Stomach (tissue), 9 donors: ENCODE results near the gene DHRS1. TPM values are rescaled to one million over a fixed set of nuclear protein-coding genes. Genes with fewer than 3 reads are reported as not detected.

ENCODE experiments used
- DNase-seq, 2 donors: peaks; one replicate each; pipeline versions ENCODE4 v3.0.0 to v3.0.0-alpha.2; 2013 to 2019
- H3K27ac ChIP-seq, 5 donors: fragments of 200-600 bp in 4 of 5; sonication (generic) in 4 of 5; one replicate each; pipeline ENCODE4 v1.5.1; 2013 to 2019; ENCODE audit warnings: mild to moderate bottlenecking in 1 of 5, moderate library complexity in 1 of 5
- H3K27me3 ChIP-seq, 3 donors: fragments of 200-600 bp; sonication (generic); one replicate each; pipeline ENCODE4 v1.5.1; 2017 to 2019; ENCODE audit warnings: mixed run types in 1 of 3
- H3K36me3 ChIP-seq, 4 donors: fragments of 200-600 bp; sonication (generic); 1 replicate in 3 of 4; 2 replicates in 1 of 4; pipeline ENCODE4 v1.5.1; 2016 to 2019
- H3K4me1 ChIP-seq, 4 donors: fragments of 200-600 bp; sonication (generic); one replicate each; pipeline ENCODE4 v1.5.1; 2016 to 2019
- H3K4me3 ChIP-seq, 4 donors: fragments of 200-600 bp; sonication (generic) in 3 of 4; one replicate each; pipeline ENCODE4 v1.5.1; 2016 to 2019; ENCODE audit warnings: mild to moderate bottlenecking in 1 of 4
- H3K9me3 ChIP-seq, 4 donors: fragments of 200-600 bp; sonication (generic); one replicate each; pipeline ENCODE4 v1.5.1; 2016 to 2019
- EP300 ChIP-seq: sonication (generic); formaldehyde crosslinking; IDR thresholded peaks from one replicate; pipeline ENCODE4 v1.6.1; 2017; ENCODE audit warnings: antibody characterized with exemption
- POLR2A ChIP-seq, 4 donors: fragments of 450-650 bp; IDR thresholded peaks; one replicate each; pipeline ENCODE4 v1.6.1; 2016; ENCODE audit warnings: antibody characterized with exemption in 4 of 4, control low read depth in 2 of 4, mild to moderate bottlenecking in 1 of 4, moderate library complexity in 1 of 4
- POLR2AphosphoS5 ChIP-seq, 3 donors: sonication (generic); formaldehyde crosslinking; IDR thresholded peaks; one replicate each; pipeline ENCODE4 v1.6.1; 2016; ENCODE audit warnings: antibody characterized with exemption in 3 of 3
- WGBS, 5 donors: extraction: QIAGEN DNeasy Blood & Tissue Kit in 3 of 5; methylation state at CpG; one replicate each; pipeline versions ENCODE4 v1.1.5 to v1.1.7; 2013 to 2018; 5-methylcytosine and 5-hydroxymethylcytosine counted together
- intact Hi-C: fragments of 100-400 bp; cut with DNase I; formaldehyde crosslinking; loops from one replicate; pipeline ENCODE4 v1.15.1; 2023; ENCODE audit warnings: low total_unique reads
- polyA plus RNA-seq, 3 donors: library from polyadenylated mRNA; stranded (reverse); fragments of 200-250 nt; gene quantifications; one replicate each; pipeline ENCODE4 v1.2.3, GENCODE V29; 2013
- total RNA-seq, 5 donors: library from RNA; depleted of rRNA; stranded (reverse); fragments of >200 nt; gene quantifications; one replicate each; pipeline versions ENCODE4 v1.1.0 to v1.2.3, GENCODE V29; 2014 to 2016
- TF ChIP-seq, protein P1 (sequence below), 7 experiments: fragments of 450-650 bp in 4 of 7; fragments of 200-600 bp in 3 of 7; sonication (generic) in 3 of 7; IDR thresholded peaks; one replicate each; pipeline ENCODE4 v1.5.1; 2016 to 2019; ENCODE audit warnings: antibody characterized with exemption in 7 of 7, control low read depth in 2 of 7, mild to moderate bottlenecking in 1 of 7
- donor health status: healthy with polysubstance abuse.
- donor health status: Bipolar disorder and iron deficiency.
- donor health status: healthy.

DHRS1 gene
- total and polyA plus RNA-seq, 8 donors: 5.3 to 71.9 (median 25.1) TPM

DNA sequence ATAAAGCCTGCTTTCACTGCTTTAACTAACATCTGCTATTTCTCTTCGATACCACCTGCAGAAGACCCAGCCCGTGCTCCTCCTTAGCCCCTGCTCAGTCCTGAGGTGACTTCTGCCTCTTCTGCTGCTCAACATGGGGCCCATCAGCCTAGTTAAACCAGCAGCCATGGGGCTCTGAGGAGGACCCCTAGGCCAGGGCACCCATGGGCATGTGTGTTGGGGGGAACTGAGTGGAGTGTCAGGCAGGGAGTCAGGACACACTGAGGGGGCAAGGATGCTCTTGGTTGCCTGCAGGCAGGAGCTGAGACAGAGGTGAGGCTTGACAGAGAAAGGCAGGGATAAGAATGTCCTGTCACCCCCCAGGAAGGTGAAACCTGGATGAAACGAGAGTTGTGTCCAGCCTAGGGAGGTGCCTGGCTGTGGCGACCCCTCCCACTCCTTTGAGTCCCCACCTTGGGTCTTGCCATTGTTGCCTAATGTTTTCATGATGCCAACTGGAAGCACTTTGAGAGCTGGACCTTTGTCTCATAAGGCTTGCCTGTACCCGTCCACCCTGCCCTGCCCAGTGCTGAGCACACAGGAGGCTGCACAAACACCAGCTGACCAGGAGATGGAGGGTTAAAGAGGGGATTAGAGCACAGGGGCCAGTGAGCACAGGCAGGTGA, 15.7 kb downstream of the DHRS1 start:
- no peak overlapping the region for H3K4me3 ChIP-seq
- intact Hi-C loops: no loop called here
- H3K9me3 ChIP-seq: no peaks in the 10 kb centered on the region
- H3K27me3 ChIP-seq: no peaks in the 10 kb centered on the region
- H3K36me3 ChIP-seq: peaks cover 0 to 4% (median 0%) of the 10 kb centered on the region in 4 donors
- DNase-seq: no peak
- 88 to 95% (median 90%) methylated on average over 5 of the region's 5 CpGs for WGBS, 5 donors
- TF ChIP-seq POLR2AphosphoS5 (IDR thresholded peaks at IDR 0.05) (no peak), POLR2A (IDR thresholded peaks at IDR 0.05) (no peak), EP300 (no peak)
- TF ChIP-seq, protein P1, sequence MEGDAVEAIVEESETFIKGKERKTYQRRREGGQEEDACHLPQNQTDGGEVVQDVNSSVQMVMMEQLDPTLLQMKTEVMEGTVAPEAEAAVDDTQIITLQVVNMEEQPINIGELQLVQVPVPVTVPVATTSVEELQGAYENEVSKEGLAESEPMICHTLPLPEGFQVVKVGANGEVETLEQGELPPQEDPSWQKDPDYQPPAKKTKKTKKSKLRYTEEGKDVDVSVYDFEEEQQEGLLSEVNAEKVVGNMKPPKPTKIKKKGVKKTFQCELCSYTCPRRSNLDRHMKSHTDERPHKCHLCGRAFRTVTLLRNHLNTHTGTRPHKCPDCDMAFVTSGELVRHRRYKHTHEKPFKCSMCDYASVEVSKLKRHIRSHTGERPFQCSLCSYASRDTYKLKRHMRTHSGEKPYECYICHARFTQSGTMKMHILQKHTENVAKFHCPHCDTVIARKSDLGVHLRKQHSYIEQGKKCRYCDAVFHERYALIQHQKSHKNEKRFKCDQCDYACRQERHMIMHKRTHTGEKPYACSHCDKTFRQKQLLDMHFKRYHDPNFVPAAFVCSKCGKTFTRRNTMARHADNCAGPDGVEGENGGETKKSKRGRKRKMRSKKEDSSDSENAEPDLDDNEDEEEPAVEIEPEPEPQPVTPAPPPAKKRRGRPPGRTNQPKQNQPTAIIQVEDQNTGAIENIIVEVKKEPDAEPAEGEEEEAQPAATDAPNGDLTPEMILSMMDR (IDR thresholded peaks at IDR 0.05): no peak
- H3K4me1 ChIP-seq: peaks cover 0 to 16% (median 3%) of the 10 kb centered on the region in 4 donors
- H3K27ac ChIP-seq: no peak overlapping the region

DNA sequence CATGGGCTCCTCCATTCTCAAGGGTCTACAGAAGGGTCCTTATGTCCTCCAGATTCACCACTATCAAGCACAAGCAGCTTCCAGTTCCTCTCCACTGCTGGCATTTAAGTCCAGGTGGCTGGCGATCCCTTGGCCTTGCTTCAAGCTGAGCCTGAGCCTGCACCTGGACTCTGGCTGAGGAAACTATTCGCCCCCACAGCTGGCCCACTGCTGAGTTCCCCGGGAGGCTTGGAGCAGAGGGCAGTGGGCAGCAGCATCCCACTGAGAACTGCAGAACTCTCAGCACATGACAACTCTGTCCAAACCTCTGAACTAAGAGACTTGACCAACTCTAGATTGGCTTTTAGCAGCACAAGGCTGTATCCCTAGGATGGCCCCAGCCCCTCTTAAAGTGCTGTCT, 16.8 kb downstream of the DHRS1 start:
- H3K27ac ChIP-seq: no peak overlapping the region

DNA sequence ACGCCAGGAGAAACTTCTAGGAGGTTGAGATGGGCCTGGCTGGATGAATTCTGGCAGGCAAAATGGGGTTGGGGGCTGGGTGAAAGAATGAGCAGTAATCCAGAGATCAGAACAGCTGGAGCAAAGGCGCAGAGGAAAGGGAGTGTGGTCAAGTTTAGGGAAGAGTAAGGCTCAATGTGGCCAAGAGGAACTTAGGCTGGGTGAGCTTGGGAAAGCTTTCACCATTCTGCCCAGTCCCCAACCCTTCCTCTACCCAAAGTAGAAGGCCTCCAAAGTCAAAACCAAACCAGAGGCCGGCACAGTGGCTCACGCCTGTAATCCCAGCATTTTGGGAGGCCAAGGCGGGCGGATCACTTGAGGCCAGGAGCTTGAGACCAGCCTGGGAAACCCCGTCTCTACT, 17.9 kb downstream of the DHRS1 start:
- H3K9me3 ChIP-seq: no peaks in the 10 kb centered on the region
- 87 to 93% (median 91%) methylated on average over 7 of the region's 7 CpGs for WGBS, 5 donors
- intact Hi-C loops: no loop called here
- H3K27me3 ChIP-seq: no peaks in the 10 kb centered on the region
- H3K36me3 ChIP-seq: no peaks in the 10 kb centered on the region
- H3K4me3 ChIP-seq: no peak overlapping the region
- H3K27ac ChIP-seq: no peak overlapping the region
- H3K4me1 ChIP-seq: peaks cover 0 to 37% (median 3%) of the 10 kb centered on the region in 4 donors
- no peak for DNase-seq
- TF ChIP-seq POLR2AphosphoS5 (IDR thresholded peaks at IDR 0.05) (no peak), POLR2A (IDR thresholded peaks at IDR 0.05) (no peak), EP300 (no peak)
- TF ChIP-seq, protein P1 (IDR thresholded peaks at IDR 0.05): no peak

More for the DNA sequence above, 16.8 kb downstream of the DHRS1 start:
- 76 to 100% (median 81%) methylated on average over 1 to 3 of the region's 3 CpGs for WGBS, 5 donors
- intact Hi-C loops: no loop called here
- Histone ChIP-seq H3K4me1 (peaks cover 0 to 26% (median 3%) of the 10 kb centered on the region in 4 donors), H3K27me3 (no peaks in the 10 kb centered on the region), H3K4me3 (no peak overlapping the region), H3K9me3 (no peaks in the 10 kb centered on the region), H3K36me3 (no peaks in the 10 kb centered on the region)
- DNase-seq: no peak
- no peak for TF ChIP-seq POLR2A (IDR thresholded peaks at IDR 0.05)
- no peak for TF ChIP-seq EP300
- TF ChIP-seq, protein P1 (IDR thresholded peaks at IDR 0.05): no peak
- TF ChIP-seq POLR2AphosphoS5 (IDR thresholded peaks at IDR 0.05): no peak

DNA sequence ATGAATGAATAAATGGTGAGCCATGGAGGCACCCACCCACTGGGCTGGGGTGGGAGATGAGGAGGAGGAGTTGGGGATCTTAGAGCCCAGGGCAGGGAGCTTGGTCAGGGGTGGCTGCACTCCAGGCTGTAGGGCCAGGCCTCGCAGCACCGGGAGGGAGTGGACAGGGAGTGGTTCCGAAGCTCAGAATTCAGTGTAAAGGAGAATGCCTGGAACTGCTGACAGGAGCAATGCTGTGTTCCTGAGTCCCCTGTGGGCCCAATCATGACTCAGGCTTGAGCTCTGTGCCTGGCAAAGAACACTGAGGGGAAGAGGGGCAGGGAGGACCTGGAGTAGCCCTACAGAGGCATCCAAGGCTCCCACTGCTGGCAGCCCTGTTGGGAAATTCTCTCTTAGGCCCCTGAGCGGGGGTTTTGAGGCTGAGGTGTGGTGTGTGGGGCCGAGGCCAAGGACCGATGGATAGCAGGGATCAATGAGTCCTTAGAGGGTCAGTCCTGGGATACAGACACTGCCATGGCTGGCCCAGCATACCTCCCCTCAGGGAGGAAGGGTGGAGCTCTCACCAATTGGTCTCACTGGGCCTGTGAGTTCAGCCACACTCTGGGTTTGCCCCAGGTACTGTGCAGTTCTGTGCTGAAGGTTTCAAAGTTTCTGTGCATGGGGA, 18.7 kb downstream of the DHRS1 start:
- Histone ChIP-seq H3K36me3 (no peaks in the 10 kb centered on the region), H3K4me3 (no peak overlapping the region), H3K27ac (no peak overlapping the region), H3K27me3 (no peaks in the 10 kb centered on the region), H3K4me1 (peaks cover 0 to 42% (median 3%) of the 10 kb centered on the region in 4 donors), H3K9me3 (no peaks in the 10 kb centered on the region)
- WGBS, 5 donors: 81 to 88% (median 86%) methylated on average over 4 to 6 of the region's 6 CpGs
- no peak for DNase-seq
- intact Hi-C loops: no loop called here
- TF ChIP-seq POLR2AphosphoS5 (IDR thresholded peaks at IDR 0.05) (no peak), EP300 (no peak), POLR2A (IDR thresholded peaks at IDR 0.05) (no peak)
- TF ChIP-seq, protein P1 (IDR thresholded peaks at IDR 0.05): no peak
